Measurements from ENCODE around the gene RAB9A.
"Not testable (repeated sequence)": the region's sequence is repeated elsewhere in the genome, so short reads cannot be mapped to it uniquely, and the experiment has no call there.

The RAB9A gene

GRCh38 chrX:13669246-13669737 is 19.6 kb upstream of the RAB9A start:
- TF ChIP-seq CTCF (IDR thresholded peaks at IDR 0.05; ENCODE audit: low read depth, low read length, missing control alignments) = no peak
- peak; percentile 80 for DNase-seq (ENCODE audit: extremely low read depth, low read depth)
- H3K4me3 ChIP-seq (replicated peaks; ENCODE audit: low read depth, low read length) = no peak overlapping the region

GRCh38 chrX:13669755-13670154 is 19.2 kb upstream of the RAB9A start:
- not testable (repeated sequence) for DNase-seq (ENCODE audit: extremely low read depth, low read depth); H3K4me3 ChIP-seq (replicated peaks; ENCODE audit: low read depth, low read length)

GRCh38 chrX:13670197-13670596 is 18.7 kb upstream of the RAB9A start:
- H3K4me3 ChIP-seq (replicated peaks; ENCODE audit: low read depth, low read length) = no peak overlapping the region
- no peak for DNase-seq (ENCODE audit: extremely low read depth, low read depth)
- no peak for TF ChIP-seq CTCF (IDR thresholded peaks at IDR 0.05; ENCODE audit: low read depth, low read length, missing control alignments)

- no peak for TF ChIP-seq CTCF (IDR thresholded peaks at IDR 0.05; ENCODE audit: low read depth, low read length, missing control alignments)
- DNase-seq (ENCODE audit: extremely low read depth, low read depth) = no peak
- no peak overlapping the region for H3K4me3 ChIP-seq (replicated peaks; ENCODE audit: low read depth, low read length)
Measured at GRCh38 chrX:13673016-13673415, 15.9 kb upstream of the RAB9A start.

- H3K4me3 ChIP-seq (replicated peaks; ENCODE audit: low read depth, low read length) = no peak overlapping the region
- DNase-seq (ENCODE audit: extremely low read depth, low read depth) = no peak
- no peak for TF ChIP-seq CTCF (IDR thresholded peaks at IDR 0.05; ENCODE audit: low read depth, low read length, missing control alignments)
Measured at GRCh38 chrX:13676885-13677284, 12.0 kb upstream of the RAB9A start.

GRCh38 chrX:13679700-13680099 is 9.2 kb upstream of the RAB9A start:
- not testable (repeated sequence) for H3K4me3 ChIP-seq (replicated peaks; ENCODE audit: low read depth, low read length); DNase-seq (ENCODE audit: extremely low read depth, low read depth)

GRCh38 chrX:13681595-13681994 is 7.3 kb upstream of the RAB9A start:
- no peak for TF ChIP-seq CTCF (IDR thresholded peaks at IDR 0.05; ENCODE audit: low read depth, low read length, missing control alignments)
- no peak for DNase-seq (ENCODE audit: extremely low read depth, low read depth)
- no peak overlapping the region for H3K4me3 ChIP-seq (replicated peaks; ENCODE audit: low read depth, low read length)

GRCh38 chrX:13684361-13684760 is 4.6 kb upstream of the RAB9A start:
- no peak for DNase-seq (ENCODE audit: extremely low read depth, low read depth)
- no peak overlapping the region for H3K4me3 ChIP-seq (replicated peaks; ENCODE audit: low read depth, low read length)
- TF ChIP-seq CTCF (IDR thresholded peaks at IDR 0.05; ENCODE audit: low read depth, low read length, missing control alignments) = no peak
